GM18505 (cell line): ENCODE results near the gene ADGRV1.

ENCODE experiments used
- ATAC-seq: cut with Tn5 transposase; IDR thresholded peaks from one replicate; pipeline ENCODE4 v1.9.1; 2021; ENCODE audit not compliant: unreplicated experiment
- POLR2A ChIP-seq: IDR thresholded peaks from 4 replicates; pipeline ENCODE4 v1.6.1; 2011; ENCODE audit warnings: borderline replicate concordance; ENCODE audit not compliant: insufficient read depth, insufficient read length; ENCODE audit errors: extremely low read depth

Gene ADGRV1

GRCh38 chr5:91212714-91213092 is 654.1 kb downstream of the ADGRV1 start:
- ATAC-seq = no peak
- TF ChIP-seq POLR2A = no peak
